GM15510 (cell line): Measurements from ENCODE around the gene PET100.

Experiments used
- POLR2A ChIP-seq: IDR thresholded peaks from 3 replicates; pipeline ENCODE4 v1.6.1; 2011; ENCODE audit warnings: borderline replicate concordance; ENCODE audit not compliant: insufficient read length; ENCODE audit errors: extremely low read depth

PET100 gene

GRCh38 chr19:7620442-7621412, 8.9 kb upstream of the PET100 start:
- TF ChIP-seq POLR2A = no peak

GRCh38 chr19:7622933-7623685, 6.5 kb upstream of the PET100 start:
- TF ChIP-seq POLR2A = no peak

GRCh38 chr19:7623725-7624603, 5.6 kb upstream of the PET100 start:
- TF ChIP-seq POLR2A = no peak

- TF ChIP-seq POLR2A = no peak
Observed at GRCh38 chr19:7624810-7625209, 4.8 kb upstream of the PET100 start.

GRCh38 chr19:7625763-7626372, 3.7 kb upstream of the PET100 start:
- TF ChIP-seq POLR2A = no peak

- TF ChIP-seq POLR2A = no peak
Observed at GRCh38 chr19:7627166-7627565, 2.4 kb upstream of the PET100 start.

GRCh38 chr19:7628589-7629311, 843 bp upstream of the PET100 start:
- TF ChIP-seq POLR2A = no peak

- TF ChIP-seq POLR2A = no peak
Observed at GRCh38 chr19:7631577-7631976, 2.0 kb downstream of the PET100 start.

GRCh38 chr19:7632340-7633203, 3.0 kb downstream of the PET100 start:
- TF ChIP-seq POLR2A = no peak

GRCh38 chr19:7633698-7634097, 4.1 kb downstream of the PET100 start, which contains the start of gene PCP2:
Gene PCP2 (minus strand): TSS chr19:7633719. CDS start chr19:7633457, 262 bp downstream.
- TF ChIP-seq POLR2A = no peak

- TF ChIP-seq POLR2A = no peak
Observed at GRCh38 chr19:7635670-7636069, 6.1 kb downstream of the PET100 start.

GRCh38 chr19:7636317-7636690, 6.7 kb downstream of the PET100 start:
- TF ChIP-seq POLR2A = no peak
